Tibial artery (tissue), 4 donors: ENCODE results near the gene APBA2.
"Not testable (repeated sequence)": the region's sequence is repeated elsewhere in the genome, so short reads cannot be mapped to it uniquely, and the experiment has no call there.

Source experiments
- DNase-seq, 2 donors: peaks; one replicate each; pipeline ENCODE4 v3.0.0-alpha.2; 2019
- H3K27ac ChIP-seq, 2 donors: fragments of 200-600 bp; sonication (generic) in 1 of 2; 1 replicate in 1 of 2; 2 replicates in 1 of 2; pipeline ENCODE4 v1.5.1; 2018 to 2019; ENCODE audit warnings: mild to moderate bottlenecking in 1 of 2
- H3K27me3 ChIP-seq, 2 donors: fragments of 200-600 bp; sonication (generic) in 1 of 2; one replicate each; pipeline versions ENCODE4 v1.5.1 to v1.6.0; 2016 to 2019
- H3K36me3 ChIP-seq, 3 donors: fragments of 200-600 bp; sonication (generic) in 2 of 3; one replicate each; pipeline ENCODE4 v1.5.1; 2016 to 2019; ENCODE audit warnings: mild to moderate bottlenecking in 2 of 3
- H3K4me1 ChIP-seq, 4 donors: fragments of 200-600 bp; sonication (generic) in 2 of 4; 1 replicate in 3 of 4; 2 replicates in 1 of 4; pipeline ENCODE4 v1.5.1; 2016 to 2019
- H3K4me3 ChIP-seq, 2 donors: fragments of 200-600 bp; sonication (generic) in 1 of 2; 1 replicate in 1 of 2; 2 replicates in 1 of 2; pipeline ENCODE4 v1.5.1; 2018 to 2019; ENCODE audit warnings: mild to moderate bottlenecking in 2 of 2
- H3K9me3 ChIP-seq, 3 donors: fragments of 200-600 bp; sonication (generic) in 1 of 3; one replicate each; pipeline ENCODE4 v1.5.1; 2016 to 2019
- CTCF ChIP-seq, 2 experiments: fragments of 200-600 bp in 1 of 2; fragments of 450-650 bp in 1 of 2; IDR thresholded peaks; one replicate each; pipeline ENCODE4 v1.5.1; 2017 to 2019; ENCODE audit warnings: antibody characterized with exemption in 2 of 2, mild to moderate bottlenecking in 1 of 2, moderate library complexity in 1 of 2
- intact Hi-C: fragments of 100-400 bp; cut with DNase I; formaldehyde crosslinking; loops from one replicate; pipeline ENCODE4 v1.15.0; 2023; ENCODE audit warnings: low total_unique reads

The APBA2 gene

GRCh38 chr15:29151484-29151857, 265.7 kb downstream of the APBA2 start:
- no peak overlapping the region for H3K27ac ChIP-seq
- no peak for TF ChIP-seq CTCF (IDR thresholded peaks at IDR 0.05)
- H3K36me3 ChIP-seq, result no peaks in the 10 kb centered on the region
- H3K4me3 ChIP-seq, result no peak overlapping the region
- no peaks in the 10 kb centered on the region for H3K4me1 ChIP-seq
- DNase-seq, result no peak
- no peaks in the 10 kb centered on the region for H3K27me3 ChIP-seq
- intact Hi-C loops, result no loop called here
- H3K9me3 ChIP-seq, result no peaks in the 10 kb centered on the region

GRCh38 chr15:29156521-29156920, 270.7 kb downstream of the APBA2 start:
- no peaks in the 10 kb centered on the region for H3K27me3 ChIP-seq

GRCh38 chr15:29159771-29160455, 274.1 kb downstream of the APBA2 start:
- intact Hi-C loops, result no loop called here
- DNase-seq, result no peak
- no peaks in the 10 kb centered on the region for H3K4me1 ChIP-seq
- H3K4me3 ChIP-seq, result no peak overlapping the region
- H3K27ac ChIP-seq, result no peak overlapping the region
- H3K36me3 ChIP-seq, result no peaks in the 10 kb centered on the region
- no peak for TF ChIP-seq CTCF (IDR thresholded peaks at IDR 0.05)
- no peaks in the 10 kb centered on the region for H3K27me3 ChIP-seq
- peaks cover 0 to 15% (median 6%) of the 10 kb centered on the region in 3 donors for H3K9me3 ChIP-seq

More at GRCh38 chr15:29156521-29156920, 270.7 kb downstream of the APBA2 start:
- DNase-seq, result no peak
- no peak for TF ChIP-seq CTCF (IDR thresholded peaks at IDR 0.05)
- no peak overlapping the region for H3K4me3 ChIP-seq
- no peak overlapping the region for H3K27ac ChIP-seq
- H3K9me3 ChIP-seq, result peaks cover 0 to 7% (median under 1%) of the 10 kb centered on the region in 3 donors
- H3K36me3 ChIP-seq, result no peaks in the 10 kb centered on the region
- H3K4me1 ChIP-seq, result no peaks in the 10 kb centered on the region
- intact Hi-C loops, result no loop called here

GRCh38 chr15:29162411-29162810, 276.6 kb downstream of the APBA2 start:
- Histone ChIP-seq H3K27ac (no peak overlapping the region), H3K27me3 (no peaks in the 10 kb centered on the region), H3K4me3 (no peak overlapping the region), H3K4me1 (no peaks in the 10 kb centered on the region), H3K9me3 (peaks cover 0 to 15% (median 6%) of the 10 kb centered on the region in 3 donors), H3K36me3 (no peaks in the 10 kb centered on the region)
- DNase-seq, result no peak
- intact Hi-C loops, result no loop called here
- no peak for TF ChIP-seq CTCF (IDR thresholded peaks at IDR 0.05)

- intact Hi-C loops, H3K27ac ChIP-seq, H3K27me3 ChIP-seq, DNase-seq, H3K9me3 ChIP-seq, H3K4me3 ChIP-seq, H3K36me3 ChIP-seq, H3K4me1 ChIP-seq: not testable (repeated sequence)
Measured at GRCh38 chr15:29167122-29167521, 281.3 kb downstream of the APBA2 start.
